ENCODE measurements around the gene RANBP3.
A peak's percentile ranks its signal among the peaks of the same experiment; 100 is the strongest.
"Not testable (repeated sequence)": the region's sequence is repeated elsewhere in the genome, so short reads cannot be mapped to it uniquely, and the experiment has no call there.

The RANBP3 gene

DNA sequence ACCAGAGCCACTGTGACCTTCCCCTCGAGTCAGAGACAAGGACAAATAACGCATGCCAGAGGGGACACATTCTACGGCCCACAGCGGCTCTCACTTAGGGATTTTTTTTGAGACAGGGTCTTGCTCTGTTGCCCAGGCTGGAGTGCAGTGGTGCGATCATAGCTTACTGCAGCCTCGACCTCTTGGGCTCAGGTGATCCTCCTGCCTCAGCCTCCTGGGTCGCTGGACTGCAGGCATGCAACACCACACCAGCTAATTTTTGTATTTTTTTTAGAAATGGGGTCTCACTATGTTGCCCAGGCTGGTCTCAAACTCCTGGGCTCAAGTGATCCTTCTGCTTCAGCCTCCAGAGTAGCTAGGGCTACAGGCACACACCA lies 28.1 kb upstream of the RANBP3 start:
- DNase-seq = not testable (repeated sequence)

DNA sequence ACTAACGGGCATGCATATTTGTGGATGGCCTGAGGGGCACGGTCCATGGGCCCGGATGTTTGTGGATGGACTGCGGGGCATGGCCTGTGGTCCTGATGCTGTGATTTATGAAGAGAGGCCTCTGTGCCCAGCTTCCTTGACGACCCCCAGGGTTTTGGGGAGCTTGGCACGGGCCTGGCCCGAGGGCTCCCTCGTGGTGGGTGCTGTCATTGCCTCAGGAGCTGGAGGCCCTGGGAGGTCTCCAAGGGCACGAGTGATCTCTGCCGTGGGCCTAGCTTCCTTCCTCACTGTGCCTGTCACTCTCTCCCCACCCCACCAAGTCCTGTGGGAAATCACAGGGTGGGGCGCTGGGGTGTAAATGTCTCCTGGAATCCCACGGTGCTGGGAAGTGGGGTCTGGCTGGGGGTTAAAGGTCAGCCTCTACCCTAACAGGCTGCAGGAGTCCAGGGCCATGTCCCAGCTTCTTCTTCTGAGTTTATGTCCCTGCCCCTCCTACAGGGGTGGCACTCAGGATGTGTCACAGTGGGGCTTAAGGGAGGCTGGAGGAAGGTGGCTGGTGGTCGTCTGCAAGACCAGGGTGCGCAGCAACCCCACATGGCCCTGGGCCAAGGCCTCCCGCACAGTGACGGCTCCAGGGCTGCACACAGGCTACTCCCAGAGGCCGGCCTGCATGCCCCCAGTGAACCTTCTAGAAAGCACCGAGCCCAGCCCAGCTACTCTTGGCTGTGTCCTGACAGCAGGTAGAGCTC lies 27.6 kb upstream of the RANBP3 start:
- no peak for DNase-seq

DNA sequence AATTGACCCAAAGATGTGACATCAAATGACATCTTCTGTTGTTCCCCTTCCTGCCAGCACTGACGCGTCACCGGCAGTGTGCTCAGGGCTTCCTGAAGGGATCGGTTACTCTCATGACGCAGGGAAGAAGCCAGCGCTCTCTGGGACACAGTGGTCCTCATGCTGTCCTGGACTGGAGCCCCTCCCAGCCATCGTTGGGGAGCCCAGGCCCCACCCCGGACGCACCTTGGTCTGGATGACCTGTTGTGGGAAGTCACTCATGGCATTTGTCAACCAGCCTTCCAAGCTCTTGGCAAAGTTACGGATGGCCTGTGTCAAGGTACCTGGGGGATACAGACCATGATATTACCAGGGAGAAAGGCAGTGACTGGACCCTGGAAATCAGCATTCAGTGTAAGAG lies 26.0 kb upstream of the RANBP3 start:
- DNase-seq = no peak

DNA sequence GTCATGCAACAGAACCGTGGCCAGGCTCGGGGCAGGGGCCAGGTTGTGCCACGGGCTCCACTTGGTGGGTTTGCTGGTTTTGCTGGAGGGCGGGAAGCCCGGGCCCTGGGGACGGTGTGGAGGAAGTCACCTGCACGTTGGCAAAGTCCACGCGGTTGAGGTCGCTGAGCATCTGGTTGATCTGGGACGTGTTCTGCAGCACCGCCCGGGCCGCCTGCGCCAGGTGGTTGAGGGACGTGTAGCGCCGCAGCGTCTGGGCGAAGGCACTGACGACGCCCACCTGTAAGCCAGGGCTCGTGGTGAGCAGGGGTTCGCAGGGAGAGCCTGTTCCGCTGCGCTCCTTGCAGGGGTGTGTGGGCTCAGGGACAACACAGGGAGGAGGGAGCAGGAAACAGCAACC lies 24.7 kb upstream of the RANBP3 start:
- no peak for DNase-seq

DNA sequence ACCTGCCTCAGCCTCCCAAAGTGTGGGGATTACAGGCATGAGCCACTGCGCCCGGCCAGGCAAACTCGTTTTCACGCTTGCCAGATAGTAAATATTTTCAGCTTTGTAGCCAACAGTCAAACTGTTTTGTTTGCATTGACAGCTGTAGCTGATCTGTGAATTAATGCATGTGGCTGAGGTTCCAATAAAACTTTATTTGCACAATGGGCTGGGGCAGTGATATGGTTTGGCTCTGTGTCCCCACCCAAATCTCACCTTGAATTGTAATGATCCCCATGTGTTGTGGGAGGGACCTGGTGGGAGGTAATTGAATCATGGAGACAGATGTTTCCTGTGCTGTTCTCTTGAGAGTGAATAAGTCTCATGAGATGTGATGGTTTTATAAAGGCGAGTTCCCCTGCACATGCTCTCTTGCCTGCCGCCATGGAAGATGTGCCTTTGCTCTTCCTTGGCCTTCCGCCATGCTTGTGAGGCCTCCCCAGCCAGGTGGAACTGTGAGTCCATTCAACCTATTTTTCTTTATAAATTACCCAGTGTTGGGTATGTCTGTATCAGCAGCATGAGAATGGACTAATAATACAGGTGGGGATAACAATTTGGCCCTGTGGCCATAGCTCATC lies 22.4 kb upstream of the RANBP3 start:
- no peak for DNase-seq

DNA sequence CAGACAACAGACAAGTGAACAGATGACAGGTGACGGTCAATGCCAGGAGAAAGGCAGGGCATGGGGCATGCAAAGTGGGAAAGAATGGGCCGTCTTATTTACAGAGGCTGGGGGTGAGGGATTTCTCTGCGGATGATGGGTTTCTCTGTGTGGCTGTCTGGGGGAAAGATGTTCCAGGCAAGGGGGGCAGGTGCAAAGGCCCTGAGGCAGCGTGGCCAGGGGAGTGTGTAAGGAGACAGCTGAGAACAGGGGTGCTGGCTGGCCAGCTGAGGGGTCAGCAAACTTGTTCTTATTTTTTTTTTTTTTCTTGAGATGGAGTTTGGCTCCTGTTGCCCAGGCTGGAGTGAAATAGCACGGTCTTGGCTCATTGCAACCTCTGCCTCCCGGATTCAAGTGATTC lies 21.8 kb upstream of the RANBP3 start:
- no peak for DNase-seq

DNA sequence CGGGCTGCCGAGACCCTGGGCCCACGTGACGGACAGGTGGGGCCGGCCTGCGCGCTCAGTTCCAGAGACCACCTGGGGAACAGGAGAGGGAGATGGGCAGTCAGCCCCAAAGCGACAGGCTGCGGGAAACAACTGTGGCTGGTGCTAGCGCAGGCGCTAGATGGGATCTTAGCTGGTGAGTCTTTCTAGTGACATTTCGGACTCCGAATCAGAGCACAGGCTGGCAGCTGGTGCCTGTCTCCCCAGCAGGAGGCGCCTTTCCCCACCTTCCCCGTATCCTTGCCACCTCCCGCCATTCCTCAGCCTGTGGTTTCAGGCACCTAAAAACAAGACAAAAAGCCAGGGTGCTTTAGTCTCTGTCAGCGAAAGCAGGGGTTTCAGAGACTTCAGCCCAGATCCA lies 19.4 kb upstream of the RANBP3 start:
- no peak for DNase-seq

DNA sequence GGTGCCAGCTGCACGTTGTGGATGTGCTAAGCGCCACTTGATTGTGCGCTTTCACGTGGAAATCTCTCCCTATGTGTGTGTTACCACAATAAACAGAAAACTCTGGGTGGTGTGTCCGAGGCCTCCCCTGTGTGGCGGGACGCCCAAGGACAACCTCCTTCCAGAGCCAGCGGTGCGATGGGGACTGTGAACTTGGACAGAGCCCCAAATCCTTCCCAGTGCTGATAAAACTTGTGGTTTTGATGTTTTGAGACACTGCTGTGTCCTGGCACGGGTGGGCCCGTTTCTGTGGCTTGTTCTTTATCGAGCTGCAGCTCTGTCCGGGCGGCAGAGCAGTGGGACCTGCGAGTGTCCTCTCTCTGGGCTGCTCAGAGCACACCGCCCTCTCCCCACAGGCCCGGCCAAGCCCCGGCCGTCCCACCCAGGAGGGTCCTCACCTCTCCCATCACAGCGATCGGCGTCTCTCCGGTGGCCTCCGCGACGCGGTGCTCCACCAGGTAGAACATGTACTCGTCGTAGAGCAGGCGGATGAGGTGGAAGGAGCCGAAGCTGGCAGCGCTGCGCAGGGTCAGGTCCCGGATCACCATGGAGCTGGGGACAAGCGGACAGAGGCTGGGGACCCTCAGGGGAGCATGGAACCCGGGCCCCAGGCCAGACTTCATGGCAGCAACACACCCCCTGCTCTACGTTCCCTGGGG lies 18.8 kb upstream of the RANBP3 start:
- DNase-seq = no peak

DNA sequence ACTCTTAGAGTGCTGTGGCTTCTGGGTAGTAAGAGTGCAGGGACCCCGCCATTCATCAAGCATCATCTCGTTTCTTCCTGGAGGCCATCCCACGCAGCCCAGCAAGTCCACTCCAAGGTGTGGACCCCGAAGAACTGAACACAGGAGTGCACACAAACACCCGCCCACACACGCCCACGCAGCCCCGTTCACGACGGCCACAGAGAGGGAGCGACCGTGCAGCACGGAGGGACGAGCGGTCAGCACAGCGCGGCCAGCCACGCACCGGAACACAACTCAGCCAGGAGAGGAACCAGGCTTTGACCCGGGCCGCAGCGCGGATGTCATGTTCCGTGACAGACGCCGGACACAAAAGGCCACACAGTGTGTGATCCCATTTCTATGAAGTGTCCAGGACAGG lies 18.2 kb upstream of the RANBP3 start:
- no peak for DNase-seq

DNA sequence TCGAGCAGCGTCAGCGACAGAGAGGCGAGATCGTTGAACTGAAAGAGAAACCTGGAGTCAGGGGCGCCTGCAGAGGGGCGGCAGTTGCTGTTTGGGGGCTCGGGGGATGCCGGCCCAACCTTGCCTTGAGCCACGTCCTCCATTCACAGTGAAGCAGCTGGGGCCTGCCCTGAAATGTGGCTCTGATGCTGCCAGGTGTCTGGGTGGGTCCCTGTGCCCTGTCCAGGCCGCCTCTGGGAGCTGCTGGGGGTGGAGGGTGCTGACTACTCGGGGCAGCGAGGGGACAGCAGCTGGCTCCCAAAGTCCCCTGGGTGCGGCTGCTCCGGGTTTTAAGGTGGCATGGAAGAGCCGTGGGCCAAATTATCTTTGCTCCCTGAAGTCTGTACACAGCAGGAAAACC lies 17.7 kb upstream of the RANBP3 start:
- DNase-seq = no peak

DNA sequence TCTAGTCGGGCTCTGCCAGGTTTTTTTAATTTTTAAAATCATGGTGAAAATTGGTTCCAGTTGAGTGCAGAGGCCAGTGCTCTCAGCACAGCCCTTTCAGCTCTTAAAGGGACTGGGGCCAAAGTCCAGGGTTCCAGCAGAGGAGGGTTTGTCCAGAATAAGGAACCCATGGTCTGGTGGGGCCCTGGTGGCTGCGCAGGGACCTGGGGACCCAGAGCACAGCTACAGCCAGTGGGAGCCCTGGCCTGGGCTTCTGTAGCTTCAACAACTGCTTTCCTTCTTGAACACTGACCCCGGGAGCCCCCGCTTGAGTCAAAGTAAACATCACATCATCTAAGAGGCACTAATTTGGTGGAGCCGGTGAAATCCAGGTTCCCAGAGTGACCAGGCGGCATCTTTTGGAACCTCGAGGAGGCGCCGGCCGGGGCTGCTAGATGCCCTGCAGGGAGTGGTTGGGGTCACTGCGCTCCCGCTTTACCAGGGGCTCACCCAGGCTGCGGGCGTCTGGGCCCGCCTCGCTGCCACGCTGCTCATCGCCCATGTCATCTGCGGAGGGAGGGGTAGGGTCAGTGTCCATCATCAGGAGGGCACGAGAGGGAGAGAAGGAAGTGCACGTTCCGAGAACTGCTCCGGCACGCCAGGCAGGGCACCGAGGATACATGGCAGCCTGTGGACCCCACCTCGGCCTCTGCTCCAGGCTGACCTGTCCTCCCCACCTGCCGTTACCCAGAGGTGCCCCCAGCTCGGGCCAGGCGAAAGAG lies 16.6 kb upstream of the RANBP3 start:
- DNase-seq = no peak

DNA sequence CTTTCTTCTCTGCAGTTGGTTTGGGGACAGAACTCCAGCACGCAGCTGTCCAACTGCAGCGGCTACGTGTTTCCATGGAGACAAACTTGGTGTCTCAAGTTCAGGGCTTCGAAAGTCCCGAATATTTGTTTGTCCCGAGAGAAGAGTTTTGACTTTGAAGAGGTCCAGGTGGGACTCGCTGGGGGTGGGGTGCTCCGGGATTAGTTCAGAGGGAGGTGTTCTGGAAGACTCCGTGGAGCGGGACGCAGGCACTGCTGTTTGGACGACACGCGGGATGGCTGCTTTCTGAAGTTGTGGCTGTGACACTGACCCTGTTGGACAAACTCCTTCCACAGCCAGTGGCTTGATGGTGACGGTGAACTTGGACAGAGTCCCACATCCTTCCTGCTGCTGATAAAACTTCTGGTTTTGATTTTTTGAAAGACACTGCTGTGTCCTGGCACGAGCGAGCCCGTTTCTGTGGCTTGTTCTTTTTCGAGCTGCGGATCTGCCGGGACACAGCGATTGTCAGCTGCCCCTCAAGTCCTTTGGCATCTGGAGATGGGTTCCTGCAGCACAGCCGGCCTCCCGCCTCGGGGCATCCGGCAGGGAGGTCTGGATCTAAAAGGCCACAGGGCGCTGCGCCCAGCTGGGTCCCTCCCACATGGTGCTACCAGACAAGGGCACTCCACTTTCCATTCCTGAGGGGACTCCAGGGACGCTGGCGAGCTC lies 15.9 kb upstream of the RANBP3 start:
- no peak for DNase-seq

DNA sequence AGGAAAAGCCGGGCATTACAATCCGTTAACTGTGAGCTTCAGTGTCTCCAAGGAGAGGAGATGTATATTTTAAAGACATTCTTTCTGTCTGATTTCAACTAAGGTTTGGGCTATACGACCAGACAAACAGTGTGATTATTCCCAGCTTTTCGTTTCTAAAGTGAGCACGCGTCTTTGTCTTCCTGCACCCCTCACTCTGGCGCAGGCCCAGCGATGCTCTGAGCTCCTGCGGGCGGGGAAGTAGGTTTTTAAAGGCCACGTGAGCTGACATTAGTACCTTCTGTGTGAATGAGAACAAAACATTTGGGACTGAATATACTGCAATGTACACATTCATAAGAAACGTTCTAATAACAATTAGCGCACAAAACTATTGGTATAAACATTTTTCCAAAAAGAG lies 15.3 kb upstream of the RANBP3 start:
- DNase-seq = no peak

DNA sequence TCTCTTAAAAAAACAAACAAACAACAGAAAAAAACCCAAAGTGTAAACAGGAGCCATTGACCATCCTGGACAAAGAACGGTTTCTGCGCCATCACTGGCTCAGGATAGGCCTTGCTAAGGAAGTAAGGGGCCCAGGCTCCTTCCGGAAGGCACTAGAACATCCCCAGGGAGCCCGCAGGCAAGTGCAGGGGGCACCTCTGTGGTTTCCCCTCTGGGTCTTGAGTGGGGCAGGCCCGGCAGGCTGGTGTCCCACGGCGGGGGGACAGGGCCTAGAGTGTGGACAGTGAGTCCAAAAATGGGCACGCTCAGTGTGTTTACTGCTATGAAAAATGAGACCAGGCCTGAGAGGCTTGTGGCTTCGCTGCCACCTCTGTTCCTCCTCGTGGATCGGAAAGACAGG lies 14.8 kb upstream of the RANBP3 start:
- DNase-seq = no peak

DNA sequence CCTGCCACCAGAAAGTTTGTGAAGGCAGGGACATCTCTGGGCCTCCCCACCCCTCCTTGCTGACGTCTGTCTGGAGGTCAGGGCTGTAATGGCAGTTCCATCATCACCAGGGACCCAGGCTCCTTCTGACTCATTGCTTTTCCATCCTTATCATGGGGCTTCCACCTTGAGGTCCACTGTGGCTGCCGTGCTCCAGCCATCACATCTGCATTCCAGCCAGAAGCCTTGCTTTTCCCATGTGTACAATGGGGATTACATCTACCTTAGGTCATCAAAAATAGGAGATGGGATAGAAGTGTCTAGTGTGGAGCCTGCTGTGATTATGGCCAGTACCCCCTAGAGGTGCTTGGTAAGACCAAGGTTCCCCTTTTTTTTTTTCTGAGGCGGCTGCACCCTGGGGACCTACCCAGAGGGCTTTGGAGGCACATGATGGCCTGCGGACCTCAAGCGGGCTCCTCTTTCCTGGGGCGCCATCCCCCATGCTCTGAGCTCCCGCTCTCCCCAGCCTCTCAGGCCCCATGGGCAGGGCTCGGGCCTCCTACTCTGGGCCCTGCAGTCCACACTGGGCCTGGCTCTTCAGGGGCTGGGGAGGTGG lies 13.4 kb upstream of the RANBP3 start:
- DNase-seq = no peak

DNA sequence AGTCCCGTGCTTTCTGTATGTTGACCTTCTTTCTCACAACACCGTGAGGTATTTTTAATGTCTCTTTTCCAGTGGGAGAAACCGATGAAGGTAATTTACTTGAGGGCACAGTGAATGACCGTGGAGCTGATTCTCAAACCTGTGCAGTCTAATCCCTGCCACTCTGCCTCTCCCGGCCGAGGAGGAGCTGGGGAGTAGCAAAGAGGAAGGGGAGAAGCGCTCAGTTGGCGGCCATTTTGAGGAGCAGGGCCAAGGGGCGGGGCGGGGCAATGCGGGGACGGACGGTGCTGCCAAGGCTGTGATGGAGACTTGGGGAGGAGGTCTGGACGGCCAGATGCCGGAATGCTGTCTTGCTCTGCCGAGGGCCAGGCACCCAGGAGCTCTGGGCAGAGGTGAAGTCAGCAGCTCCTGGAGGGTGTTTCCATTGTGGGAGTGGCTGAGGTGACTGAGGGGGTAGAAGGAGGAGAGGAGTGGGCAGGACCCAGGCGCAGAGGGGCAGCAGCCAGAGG lies 12.4 kb upstream of the RANBP3 start:
- no peak for DNase-seq

DNA sequence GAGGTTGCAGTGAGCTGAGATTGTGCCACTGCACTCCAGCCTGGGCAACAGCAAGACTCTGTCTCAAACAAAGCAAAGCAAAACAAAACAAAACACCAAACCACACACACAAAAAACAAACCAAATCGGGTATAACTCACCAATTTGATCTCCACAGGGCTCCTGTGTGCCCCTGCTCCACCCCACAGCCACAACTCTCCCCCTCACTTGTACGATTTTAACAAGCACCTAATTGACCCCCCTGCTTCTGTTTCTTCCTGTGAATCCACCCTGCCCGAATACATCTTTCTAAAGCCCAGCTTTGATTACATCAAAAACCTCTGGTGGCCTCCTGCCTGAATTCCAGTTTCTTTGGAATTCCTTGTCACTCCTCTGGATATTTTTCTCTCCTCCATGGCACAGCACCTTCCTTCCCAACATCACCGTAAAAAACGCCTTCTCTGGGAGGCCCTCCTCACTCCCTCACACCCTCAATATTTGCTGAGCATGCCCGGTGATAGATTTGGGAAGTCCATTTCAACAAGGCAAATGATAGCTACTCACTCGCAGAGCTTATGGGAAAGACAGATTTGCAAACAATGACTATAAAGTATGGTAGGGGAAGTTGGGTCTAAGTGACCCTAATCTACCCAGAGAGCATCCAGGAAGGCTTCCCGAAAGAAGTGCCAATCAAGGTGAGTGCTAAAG lies 11.6 kb upstream of the RANBP3 start:
- no peak for DNase-seq

DNA sequence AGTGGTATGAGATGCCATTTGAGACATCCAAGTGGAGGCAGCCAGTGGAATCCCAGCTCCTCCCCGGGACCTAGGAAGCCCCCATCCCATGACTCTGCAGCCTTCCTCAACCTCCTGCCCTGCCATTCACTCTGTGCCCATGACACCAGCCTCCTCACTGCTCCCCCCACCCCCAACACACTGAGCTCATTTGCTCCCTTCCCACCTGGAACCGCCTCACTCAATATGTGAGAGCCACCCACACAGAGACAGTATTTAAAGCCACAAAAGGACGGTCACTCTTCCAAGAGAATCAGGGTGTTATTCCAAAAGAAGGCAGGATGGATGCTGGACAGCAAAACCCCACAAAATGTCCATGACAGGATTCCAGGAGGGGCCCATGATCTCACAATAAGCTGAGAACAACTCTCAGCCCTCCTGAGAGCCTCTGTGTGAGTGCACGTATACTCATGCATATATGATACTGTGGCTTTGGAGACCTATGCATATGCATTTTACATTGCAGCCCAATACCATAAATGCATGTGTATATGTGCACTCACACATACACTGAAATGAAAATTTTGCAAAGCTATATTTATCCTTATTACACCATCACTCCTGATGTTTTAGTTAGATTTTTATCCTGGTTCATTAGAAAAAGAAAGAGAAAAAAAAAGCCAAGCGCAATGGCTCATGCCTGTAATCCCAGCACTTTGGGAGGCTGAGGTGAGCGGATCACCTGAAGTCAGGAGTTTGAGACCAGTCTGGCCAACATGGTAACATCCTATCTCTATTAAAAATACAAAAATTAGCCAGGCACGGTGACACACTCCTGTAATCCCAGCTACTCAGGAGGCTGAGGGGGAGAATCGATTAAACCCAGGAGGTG lies 10.8 kb upstream of the RANBP3 start:
- no peak for DNase-seq

DNA sequence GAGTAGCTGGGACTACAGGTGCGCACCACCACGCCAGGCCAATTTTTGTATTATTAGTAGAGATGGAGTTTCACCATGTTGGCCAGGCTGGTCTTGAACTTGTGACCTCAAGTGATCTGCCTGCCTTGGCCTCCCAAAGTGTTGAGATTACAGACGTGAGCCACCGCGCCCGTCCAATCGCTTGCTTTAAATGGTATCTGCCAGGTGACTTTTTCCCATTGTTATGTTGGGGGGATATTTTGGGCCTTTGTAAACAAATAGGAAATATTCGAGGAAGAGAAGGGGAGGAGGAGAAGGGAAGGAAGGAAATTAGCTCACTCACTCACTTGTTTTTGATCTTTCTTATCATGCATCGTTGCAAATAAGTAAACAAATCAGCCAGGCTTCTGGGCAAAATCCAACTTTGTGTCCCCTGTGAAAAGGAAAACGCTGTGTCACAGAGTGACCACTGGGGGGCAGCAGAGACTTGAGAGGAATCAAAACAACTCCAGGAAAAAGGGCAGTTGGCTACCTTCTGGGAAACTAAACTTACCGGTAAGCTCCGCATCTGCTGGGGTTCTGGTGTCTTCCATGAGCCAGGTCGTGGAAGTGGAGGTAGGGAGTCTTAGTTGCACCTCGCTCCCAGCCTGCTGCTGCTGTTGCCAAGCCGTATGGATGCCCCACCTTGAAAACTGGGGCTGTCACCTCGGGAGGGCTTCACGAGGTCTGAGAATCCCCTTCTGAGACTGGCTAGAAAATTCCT lies 9.3 kb upstream of the RANBP3 start:
- DNase-seq = peak; percentile 62 to 64

DNA sequence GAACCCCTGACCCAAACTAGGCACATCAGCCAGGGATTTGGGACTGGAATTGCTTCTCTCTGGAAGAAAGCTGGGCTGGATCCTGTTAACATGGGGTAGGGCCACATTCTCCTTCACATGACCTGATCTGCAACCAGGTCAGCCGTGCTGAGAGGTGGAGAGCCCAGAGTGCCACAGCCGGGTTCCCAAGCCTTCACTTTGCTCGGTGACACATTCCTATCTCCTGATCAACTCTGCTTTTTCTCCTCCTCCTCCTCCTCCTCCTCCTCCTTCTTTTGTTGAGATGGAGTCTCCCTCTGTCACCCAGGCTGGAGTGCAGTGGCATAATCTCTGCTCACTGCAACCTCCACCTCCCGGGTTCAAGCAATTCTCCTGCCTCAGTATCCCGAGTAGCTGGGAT lies 7.9 kb upstream of the RANBP3 start:
- DNase-seq = not testable (repeated sequence)

All from stimulated activated CD4-positive, alpha-beta T cell treated with anti-CD3 and anti-CD28 coated beads, Interleukin-4, amount 100 ng/mL, for 4 hours (primary cell).